Testis (tissue), 3 donors: Measurements from ENCODE around the gene GRIP2. TPM values are rescaled to one million over a fixed set of nuclear protein-coding genes. Genes with fewer than 3 reads are reported as not detected.
A peak's percentile ranks its signal among the peaks of the same experiment; 100 is the strongest.

Source experiments
- DNase-seq: peaks from one replicate; pipeline ENCODE4 v3.0.0-alpha.2; 2019
- H3K27ac ChIP-seq, 2 donors: fragments of 200-600 bp; sonication (generic); one replicate each; pipeline ENCODE4 v1.5.1; 2019
- H3K27me3 ChIP-seq: fragments of 200-600 bp; sonication (generic); one replicate; pipeline ENCODE4 v1.5.1; 2019
- H3K36me3 ChIP-seq: fragments of 200-600 bp; sonication (generic); one replicate; pipeline ENCODE4 v1.5.1; 2017; ENCODE audit warnings: low read depth; ENCODE audit errors: missing control alignments
- H3K4me1 ChIP-seq: fragments of 200-600 bp; sonication (generic); one replicate; pipeline ENCODE4 v1.5.1; 2019
- H3K4me3 ChIP-seq, 2 donors: fragments of 200-600 bp; sonication (generic); one replicate each; pipeline ENCODE4 v1.5.1; 2017 to 2019
- H3K9me3 ChIP-seq: fragments of 200-600 bp; sonication (generic); one replicate; pipeline ENCODE4 v1.5.1; 2017
- CTCF ChIP-seq, 3 experiments: fragments of 450-650 bp in 2 of 3; fragments of 200-600 bp in 1 of 3; sonication (generic) in 1 of 3; IDR thresholded peaks; one replicate each; pipeline ENCODE4 v1.5.1; 2016 to 2019; ENCODE audit warnings: antibody characterized with exemption in 3 of 3, mild to moderate bottlenecking in 2 of 3, moderate library complexity in 1 of 3
- POLR2A ChIP-seq: fragments of 450-650 bp; IDR thresholded peaks from one replicate; pipeline ENCODE4 v1.6.1; 2017; ENCODE audit warnings: antibody characterized with exemption, mild to moderate bottlenecking, moderate library complexity
- WGBS, 2 donors: methylation state at CpG; one replicate each; pipeline ENCODE4 v1.1.5; 2018; 5-methylcytosine and 5-hydroxymethylcytosine counted together
- intact Hi-C: fragments of 100-400 bp; cut with DNase I; formaldehyde crosslinking; loops from one replicate; pipeline ENCODE4 v1.15.1; 2023; ENCODE audit warnings: low total_unique reads
- polyA plus RNA-seq: library from polyadenylated mRNA; stranded (reverse); fragments of 350-450 nt; fragmentation: Illumina TruSeq; extraction: RNeasy Lipid Tissue Mini Kit (QIAGEN cat#74804); gene quantifications from one replicate; pipeline ENCODE4 v1.2.3, GENCODE V29; 2014; ENCODE audit warnings: low read depth, low replicate concordance; ENCODE audit not compliant: insufficient read depth
- total RNA-seq, 2 donors: library from RNA; depleted of rRNA; stranded (reverse); fragments of >200 nt; gene quantifications; one replicate each; pipeline ENCODE4 v1.2.3, GENCODE V29; 2016

Gene GRIP2
- total and polyA plus RNA-seq, 3 donors from 2014 or later = 2.4 to 3.2 (median 2.7) TPM

- peaks cover 18% of the 10 kb centered on the region for H3K4me1 ChIP-seq
- H3K9me3 ChIP-seq = no peaks in the 10 kb centered on the region
- no peak for DNase-seq
- intact Hi-C loops = loop anchor here (10.0 kb wide), 1 partner anchor 50 kb away; the partner anchor contains the start of gene SLC6A6
- H3K4me3 ChIP-seq = no peak overlapping the region
- H3K27ac ChIP-seq = no peak overlapping the region
- H3K27me3 ChIP-seq = no peaks in the 10 kb centered on the region
- no peaks in the 10 kb centered on the region for H3K36me3 ChIP-seq
- no peak for TF ChIP-seq CTCF (IDR thresholded peaks at IDR 0.05)
- TF ChIP-seq POLR2A = no peak
- WGBS, 2 donors = 66 to 82% methylated on average over 5 to 8 of the region's 8 CpGs
Measured at GRCh38 chr3:14454639-14455310, 85.4 kb downstream of the GRIP2 start.

GRCh38 chr3:14453876-14454638 is 86.1 kb downstream of the GRIP2 start:
- no peak overlapping the region for H3K4me3 ChIP-seq
- H3K27me3 ChIP-seq = no peaks in the 10 kb centered on the region
- intact Hi-C loops = loop anchor here (10.0 kb wide), 1 partner anchor 49 kb away; the partner anchor contains the start of gene SLC6A6
- TF ChIP-seq POLR2A = no peak
- TF ChIP-seq CTCF (IDR thresholded peaks at IDR 0.05) = no peak
- no peaks in the 10 kb centered on the region for H3K36me3 ChIP-seq
- peaks cover 18% of the 10 kb centered on the region for H3K4me1 ChIP-seq
- no peak for DNase-seq
- peak overlapping the region in 1 of 2 donors; percentile 64 for H3K27ac ChIP-seq
- no peaks in the 10 kb centered on the region for H3K9me3 ChIP-seq
- 65 to 68% methylated on average over 15 to 23 of the region's 23 CpGs for WGBS, 2 donors

- no peaks in the 10 kb centered on the region for H3K27me3 ChIP-seq
- DNase-seq = peak; percentile 88
- intact Hi-C loops = loop anchor here (10.0 kb wide), 1 partner anchor 48 kb away; the partner anchor contains the start of gene SLC6A6
- no peak overlapping the region for H3K4me3 ChIP-seq
- H3K4me1 ChIP-seq = peaks cover 18% of the 10 kb centered on the region
- WGBS, 2 donors = 34 to 48% methylated on average over 23 to 25 of the region's 25 CpGs
- no peaks in the 10 kb centered on the region for H3K9me3 ChIP-seq
- TF ChIP-seq CTCF (IDR thresholded peaks at IDR 0.05) (no peak), POLR2A (no peak)
- no peaks in the 10 kb centered on the region for H3K36me3 ChIP-seq
- peak overlapping the region in 1 of 2 donors; percentile 65 for H3K27ac ChIP-seq
Measured at GRCh38 chr3:14452740-14453710, 87.1 kb downstream of the GRIP2 start.

- Histone ChIP-seq H3K36me3 (no peaks in the 10 kb centered on the region), H3K9me3 (no peaks in the 10 kb centered on the region), H3K4me1 (peaks cover 18% of the 10 kb centered on the region), H3K27me3 (no peaks in the 10 kb centered on the region), H3K4me3 (no peak overlapping the region), H3K27ac (peak overlapping the region; percentile 14 to 65)
- 53 to 54% methylated on average over 15 to 17 of the region's 17 CpGs for WGBS, 2 donors
- peak; percentile 88 for DNase-seq
- TF ChIP-seq CTCF (IDR thresholded peaks at IDR 0.05) (no peak), POLR2A (no peak)
- intact Hi-C loops = loop anchor here (10.0 kb wide), 1 partner anchor 47 kb away; the partner anchor contains the start of gene SLC6A6
Measured at GRCh38 chr3:14451844-14452739, 88.0 kb downstream of the GRIP2 start.
